Activated CD8-positive, alpha-beta memory T cell treated with anti-CD3 and anti-CD28 coated beads, Interleukin-2, amount 50 U/mL, for 24 hours (primary cell): ENCODE results near the gene ABAT.
"Not testable (repeated sequence)": the region's sequence is repeated elsewhere in the genome, so short reads cannot be mapped to it uniquely, and the experiment has no call there.

Experiments
- DNase-seq: peaks from one replicate; pipeline ENCODE4 v3.0.0-alpha.2; 2020; ENCODE audit errors: extremely low read depth

The ABAT gene

GRCh38 chr16:8742068-8742467, 67.7 kb downstream of the ABAT start:
- DNase-seq: no peak

DNA sequence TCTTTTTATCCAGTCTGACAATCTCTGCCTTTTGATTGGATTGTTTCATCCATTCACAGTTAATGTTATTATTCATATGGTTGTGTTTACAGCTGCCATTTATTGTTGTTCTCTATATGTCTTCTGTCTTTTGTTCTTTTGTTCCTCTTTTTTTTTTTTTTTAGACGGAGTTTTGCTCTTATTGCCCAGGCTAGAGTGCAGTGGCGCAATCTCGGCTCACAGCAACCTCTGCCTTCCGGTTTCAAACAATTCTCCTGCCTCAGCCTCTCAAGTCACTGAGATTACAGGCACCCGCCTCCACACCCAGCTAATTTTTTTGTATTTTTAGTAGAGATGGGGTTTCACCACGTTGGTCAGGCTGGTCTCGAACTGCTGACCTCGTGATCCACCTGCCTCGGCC, 74.5 kb downstream of the ABAT start:
- DNase-seq: not testable (repeated sequence)

DNA sequence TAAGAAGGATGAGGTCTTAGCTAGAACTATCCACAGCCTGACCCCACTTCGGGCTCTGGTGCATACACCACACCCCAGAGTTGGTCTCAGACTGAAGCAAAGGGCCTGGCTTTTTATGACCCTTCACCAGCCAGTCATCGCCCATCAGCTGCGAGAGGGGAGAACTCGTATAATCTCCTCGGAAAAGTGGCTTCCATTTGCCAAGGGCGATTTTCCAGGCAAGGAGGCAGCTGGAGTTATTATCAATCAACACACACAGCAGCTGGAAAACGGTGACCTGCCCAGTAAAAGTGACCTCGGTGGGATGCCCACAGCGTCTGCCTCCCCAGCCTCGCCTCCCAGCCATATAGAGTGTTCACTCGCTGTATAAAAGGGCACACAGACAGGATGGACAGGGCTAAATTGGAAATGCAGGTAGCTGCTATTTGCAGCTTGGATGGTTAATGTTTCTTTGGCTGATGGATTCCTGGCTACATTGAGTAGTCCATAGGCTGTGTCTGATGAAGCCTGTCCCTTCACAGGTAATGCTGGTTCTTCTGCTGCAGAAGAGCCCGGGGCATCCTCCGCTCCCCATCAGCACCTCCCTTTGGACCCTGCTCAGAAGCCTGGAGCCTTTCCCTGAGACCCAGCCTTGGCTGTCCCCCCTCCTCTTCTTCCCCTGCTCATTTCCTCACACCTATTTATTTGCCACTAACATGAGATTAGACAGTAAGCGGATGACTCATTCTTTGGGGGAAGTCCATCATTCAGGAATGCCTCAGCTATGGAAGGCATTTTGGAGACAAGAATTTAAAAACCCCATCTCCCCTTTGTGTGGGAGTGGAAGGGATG, 77.3 kb downstream of the ABAT start:
- no peak for DNase-seq

GRCh38 chr16:8752706-8753105, 78.3 kb downstream of the ABAT start:
- DNase-seq: no peak

- no peak for DNase-seq
Observed at GRCh38 chr16:8753416-8754054, 79.1 kb downstream of the ABAT start.

DNA sequence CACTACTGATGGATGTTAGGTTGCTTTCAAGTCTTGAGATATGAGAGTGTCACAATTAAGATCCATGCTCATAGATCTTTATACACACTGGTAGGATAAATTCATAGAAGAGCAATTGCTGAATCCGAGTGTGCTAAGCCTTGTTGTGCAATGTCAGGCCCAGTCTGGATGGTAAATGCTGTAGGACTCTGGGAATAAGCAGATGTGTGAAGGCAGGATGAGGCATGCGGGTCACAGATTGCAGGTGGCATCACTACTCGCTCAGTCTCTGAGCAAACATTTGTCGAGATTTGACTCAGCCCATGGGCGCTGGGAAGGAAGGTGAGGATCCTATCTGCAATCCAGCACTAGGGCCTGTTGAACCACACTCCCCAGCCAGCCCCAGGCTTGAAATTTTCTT, 82.3 kb downstream of the ABAT start:
- DNase-seq: no peak

- no peak for DNase-seq
Observed at GRCh38 chr16:8758022-8758421, 83.6 kb downstream of the ABAT start.

DNA sequence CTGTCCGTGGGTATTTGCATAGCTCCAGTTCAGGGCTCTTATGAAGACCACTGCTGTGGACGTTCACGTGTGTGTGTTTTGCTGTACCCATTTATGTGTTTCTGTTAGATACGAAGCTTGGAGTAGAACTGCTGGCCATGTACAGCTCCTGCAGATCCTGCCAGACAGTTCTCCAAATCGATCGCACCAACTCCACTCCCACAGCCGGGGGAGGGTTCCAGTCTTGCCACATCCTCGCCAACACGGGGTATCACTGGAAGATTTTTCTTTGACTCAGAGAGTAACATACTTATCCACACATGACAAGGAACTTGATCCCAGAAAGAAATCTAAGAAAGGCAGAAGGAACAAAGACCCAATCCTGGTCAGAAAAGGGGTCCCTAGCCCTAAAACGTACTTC, 85.6 kb downstream of the ABAT start:
- no peak for DNase-seq

DNA sequence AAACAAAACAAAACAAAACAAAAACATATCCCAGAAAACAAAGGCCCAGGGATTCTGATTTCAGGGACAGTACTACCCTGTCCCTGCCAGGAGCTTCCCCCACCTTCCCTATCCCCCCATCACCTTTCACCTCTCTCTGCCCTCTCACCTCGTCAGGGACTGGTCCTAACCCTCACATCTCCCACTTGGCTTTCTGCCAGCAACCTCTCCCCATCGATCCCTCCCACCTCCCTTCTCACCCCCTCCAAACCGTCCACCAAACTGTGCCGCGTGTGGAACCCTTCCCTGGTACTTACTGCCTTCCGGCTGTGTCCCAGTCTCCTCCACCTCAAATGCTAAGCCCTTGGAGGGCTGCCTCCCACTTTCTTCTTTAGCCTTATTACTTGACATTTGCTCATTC, 86.7 kb downstream of the ABAT start:
- DNase-seq: no peak

GRCh38 chr16:8762254-8762653, 87.8 kb downstream of the ABAT start:
- no peak for DNase-seq

- DNase-seq: no peak
Observed at GRCh38 chr16:8763083-8763482, 88.7 kb downstream of the ABAT start.

DNA sequence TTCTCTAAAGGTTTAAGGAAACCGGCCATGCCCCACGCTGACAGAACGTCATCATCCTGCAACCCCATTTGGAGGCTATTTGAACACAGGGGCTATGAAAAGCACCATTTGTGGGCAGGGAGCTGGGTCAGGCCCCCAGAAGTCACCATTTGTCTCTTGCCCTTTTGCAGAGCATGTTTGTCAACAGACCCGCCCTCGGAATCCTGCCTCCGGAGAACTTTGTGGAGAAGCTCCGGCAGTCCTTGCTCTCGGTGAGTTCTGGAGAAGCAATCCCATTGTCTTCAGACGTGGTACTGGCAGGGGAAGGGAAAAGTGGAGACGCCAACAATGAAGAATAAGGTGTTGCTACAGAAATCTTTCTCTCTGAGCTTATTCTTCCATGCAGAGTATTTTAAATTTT, 89.5 kb downstream of the ABAT start:
- no peak for DNase-seq

DNA sequence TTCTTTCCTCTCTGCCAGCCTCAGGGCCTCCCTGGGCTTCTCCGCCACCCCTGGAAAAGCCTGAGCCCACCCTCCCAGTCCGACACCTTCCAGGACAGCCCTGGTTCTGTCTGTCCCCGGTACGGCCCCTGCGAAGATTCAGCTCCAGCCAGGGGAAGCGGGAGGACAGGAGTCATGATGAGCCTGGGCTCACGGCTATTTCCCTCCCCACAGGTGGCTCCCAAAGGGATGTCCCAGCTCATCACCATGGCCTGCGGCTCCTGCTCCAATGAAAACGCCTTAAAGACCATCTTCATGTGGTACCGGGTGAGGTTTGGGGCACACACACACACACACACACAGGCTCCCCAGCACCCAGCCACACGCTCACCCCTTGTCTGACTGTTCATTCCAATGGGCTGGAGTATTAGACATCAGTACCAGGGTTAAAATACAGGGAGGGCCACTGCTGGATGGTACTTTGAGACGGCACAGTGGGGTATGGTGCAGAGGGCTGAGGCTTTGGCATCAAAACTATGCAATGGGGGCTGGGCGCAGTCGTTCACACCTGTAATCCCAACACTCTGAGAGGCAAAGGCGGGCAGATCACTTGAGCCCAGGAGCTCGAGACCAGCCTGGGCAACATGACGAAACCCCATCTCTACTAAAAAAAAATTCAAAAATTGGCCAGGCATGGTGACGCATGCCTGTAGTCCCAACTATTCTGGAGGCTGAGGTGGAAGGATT, 90.3 kb downstream of the ABAT start:
- DNase-seq: no peak

GRCh38 chr16:8767176-8767575, 92.8 kb downstream of the ABAT start:
- no peak for DNase-seq

DNA sequence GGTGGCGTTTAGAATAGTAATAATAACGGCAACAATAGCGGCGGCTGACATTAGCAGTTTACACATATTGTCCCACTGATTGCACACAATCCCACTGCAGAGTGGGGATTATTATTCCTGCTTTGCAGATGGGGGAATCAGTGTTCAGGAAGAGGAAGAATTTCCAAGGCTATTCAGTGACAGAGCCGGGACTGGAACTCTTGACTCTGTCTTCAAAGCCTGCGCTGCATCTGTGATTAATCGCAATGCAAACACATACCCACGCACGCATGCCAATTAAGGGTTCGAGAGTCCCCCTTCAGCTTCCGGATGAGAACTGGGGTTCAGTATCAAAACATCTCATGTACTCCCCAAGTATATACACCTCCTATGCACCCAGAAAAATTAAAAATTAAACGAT, 93.9 kb downstream of the ABAT start:
- DNase-seq: no peak

GRCh38 chr16:8768692-8769091, 94.3 kb downstream of the ABAT start:
- DNase-seq: no peak

DNA sequence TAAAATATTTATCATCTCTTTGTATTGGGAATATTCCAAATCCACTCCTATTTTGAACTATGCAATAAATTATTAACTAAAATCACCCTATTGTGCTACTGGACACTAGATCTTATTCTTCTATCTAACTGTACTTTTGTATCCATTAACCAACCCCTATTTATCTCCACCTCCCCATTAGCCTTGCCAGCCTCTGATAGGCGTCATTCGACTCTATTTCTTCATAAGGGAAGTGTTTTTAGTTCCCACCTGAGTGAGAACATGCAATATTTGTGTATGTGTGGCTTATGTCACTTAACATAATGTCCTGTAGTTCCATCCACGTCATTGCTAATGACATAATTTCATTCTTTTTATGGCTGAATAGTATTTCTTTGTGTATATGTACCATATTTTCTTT, 99.1 kb downstream of the ABAT start:
- DNase-seq: no peak

DNA sequence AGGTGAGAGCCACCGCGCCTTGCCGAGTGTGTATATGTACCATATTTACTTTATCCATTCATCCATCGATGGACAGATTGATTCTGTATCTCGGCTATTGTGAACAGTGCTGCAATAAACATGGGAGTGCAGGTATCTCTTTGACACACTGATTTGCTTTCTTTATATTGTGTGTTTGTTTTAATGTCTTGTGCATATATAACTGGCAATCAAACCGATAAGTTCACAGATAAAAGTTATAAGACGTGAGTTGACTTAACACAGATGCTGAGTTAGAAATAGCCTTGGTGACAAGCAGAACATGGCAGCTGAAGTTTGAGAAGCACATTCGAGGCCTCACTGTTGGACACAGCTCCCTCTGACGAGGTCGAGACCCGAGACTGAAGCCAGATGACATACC, 99.8 kb downstream of the ABAT start:
- DNase-seq: no peak

GRCh38 chr16:8775359-8775758, 100.9 kb downstream of the ABAT start:
- DNase-seq: no peak

DNA sequence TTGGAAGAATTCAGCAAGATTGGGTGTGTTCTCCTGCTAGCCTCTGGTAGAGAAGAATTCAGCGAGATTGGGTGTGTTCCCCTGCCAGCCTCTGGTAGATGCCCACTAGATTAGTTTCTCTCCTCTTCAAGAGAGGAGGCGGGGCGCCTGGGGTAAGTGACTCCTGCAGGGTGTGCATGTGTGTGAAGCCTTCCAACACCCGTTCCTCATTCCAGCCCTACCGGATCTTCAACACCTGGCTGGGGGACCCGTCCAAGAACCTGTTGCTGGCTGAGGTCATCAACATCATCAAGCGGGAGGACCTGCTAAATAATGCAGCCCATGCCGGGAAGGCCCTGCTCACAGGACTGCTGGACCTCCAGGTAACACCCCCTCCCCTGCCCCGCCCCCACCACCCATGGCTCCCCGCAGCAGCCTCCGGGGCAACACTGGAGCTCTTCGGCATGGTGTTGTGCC, 101.7 kb downstream of the ABAT start:
- no peak for DNase-seq

DNA sequence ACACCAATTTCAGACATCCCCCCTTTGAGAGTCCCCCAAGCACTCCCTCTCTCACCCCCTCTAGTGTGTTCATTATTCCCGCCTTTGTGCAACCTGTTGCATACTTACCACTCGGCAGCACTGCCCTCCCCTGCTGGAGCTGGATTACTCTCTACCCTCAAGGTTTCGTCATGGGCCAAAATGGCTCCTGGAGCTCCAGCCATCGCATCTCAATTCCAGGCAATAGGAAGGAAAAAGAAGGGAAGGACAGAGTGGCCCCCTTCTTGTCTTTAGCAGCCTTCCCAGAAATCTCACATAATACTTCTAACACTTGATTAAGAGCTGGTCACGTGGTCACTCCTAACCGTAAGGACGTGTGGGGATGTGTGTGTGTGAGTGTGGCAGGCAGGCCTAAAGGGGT, 102.8 kb downstream of the ABAT start:
- DNase-seq: no peak

DNA sequence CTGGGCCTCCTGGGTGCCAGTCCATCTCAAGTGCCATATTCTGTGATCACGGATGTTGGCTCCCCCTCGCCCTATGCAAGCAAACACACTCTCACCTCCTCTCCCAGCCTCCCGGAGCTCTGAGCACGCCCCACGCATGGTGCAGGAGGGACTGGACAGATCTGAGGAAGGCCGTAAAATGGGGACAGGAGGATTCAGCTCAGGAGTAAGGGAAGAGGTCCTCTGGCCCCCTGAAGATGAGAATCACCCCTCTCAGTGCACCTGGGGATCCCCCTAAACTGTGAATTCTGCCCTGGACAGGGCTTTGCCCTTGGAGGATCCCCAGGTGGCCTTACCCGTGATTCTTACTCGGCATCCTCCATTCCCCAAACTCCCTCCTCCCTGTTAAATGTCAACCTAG, 107.4 kb downstream of the ABAT start:
- no peak for DNase-seq

DNA sequence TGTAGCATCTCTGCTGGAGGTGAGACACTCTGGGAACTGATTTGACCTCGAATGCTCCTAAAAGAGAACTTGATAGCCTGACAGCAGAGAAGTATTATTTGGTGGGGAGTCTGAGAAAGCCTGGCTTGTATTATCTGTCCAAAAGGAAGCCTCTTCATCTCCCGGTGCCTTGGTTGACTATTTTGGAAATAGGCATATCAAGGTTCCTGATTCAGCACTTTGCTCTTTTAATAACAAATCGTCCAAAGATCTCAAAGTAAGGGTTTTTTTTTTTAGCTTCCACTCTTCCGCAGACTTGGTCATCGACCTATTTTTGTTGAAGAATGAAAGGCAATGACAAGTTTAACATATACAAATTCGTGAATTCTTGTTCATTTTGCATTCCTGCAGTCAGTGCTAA, 108.3 kb downstream of the ABAT start:
- no peak for DNase-seq
